ENCODE results near the gene RABL6.
"Not testable (repeated sequence)": the region's sequence is repeated elsewhere in the genome, so short reads cannot be mapped to it uniquely, and the experiment has no call there.

RABL6 gene

DNA sequence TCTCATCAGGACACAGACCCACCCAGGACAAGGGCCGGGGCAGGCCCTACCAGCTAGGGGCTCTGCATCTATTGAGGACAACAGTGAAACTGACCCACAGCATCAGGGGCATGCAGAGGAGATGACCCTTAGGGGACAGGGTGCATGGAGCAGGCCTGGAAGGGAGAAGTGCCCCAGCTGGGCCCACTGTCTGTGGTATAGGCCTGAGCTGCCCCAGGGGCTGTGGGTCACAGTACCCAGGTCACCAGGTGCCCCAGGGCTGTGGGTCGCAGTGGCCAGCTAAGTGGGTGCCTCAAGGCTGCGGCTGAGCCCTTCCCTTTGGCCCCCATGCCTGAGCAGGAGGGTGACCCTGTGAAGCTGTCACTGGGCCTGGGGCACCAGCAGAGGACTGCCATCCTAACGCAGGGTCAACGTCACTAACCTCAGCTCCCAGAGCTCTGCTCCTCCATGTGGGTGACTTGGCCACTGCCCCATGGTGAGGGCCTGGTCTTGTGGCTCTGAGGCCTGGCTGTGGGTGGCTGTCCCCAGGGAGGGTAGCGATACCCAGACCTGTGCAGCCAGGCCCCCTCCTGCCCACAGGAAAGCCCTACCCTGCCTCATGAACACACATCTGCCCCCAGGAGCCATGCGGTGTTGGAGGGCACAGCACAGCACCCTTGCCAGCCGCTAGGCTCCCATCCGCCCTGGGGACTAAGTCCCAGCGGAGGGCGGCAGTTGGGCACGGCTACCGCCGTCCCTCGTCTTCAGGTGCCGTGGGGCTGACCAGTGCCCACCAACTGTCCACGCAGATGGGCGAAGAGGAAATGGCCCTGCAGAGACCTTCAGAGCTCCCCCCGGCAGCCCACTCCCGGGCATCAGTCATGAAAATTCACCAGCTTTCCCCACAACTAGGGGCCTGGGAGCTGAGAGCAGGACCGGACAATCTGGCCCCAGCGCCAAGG, 53.5 kb downstream of the RABL6 start:
- no peak for DNase-seq

DNA sequence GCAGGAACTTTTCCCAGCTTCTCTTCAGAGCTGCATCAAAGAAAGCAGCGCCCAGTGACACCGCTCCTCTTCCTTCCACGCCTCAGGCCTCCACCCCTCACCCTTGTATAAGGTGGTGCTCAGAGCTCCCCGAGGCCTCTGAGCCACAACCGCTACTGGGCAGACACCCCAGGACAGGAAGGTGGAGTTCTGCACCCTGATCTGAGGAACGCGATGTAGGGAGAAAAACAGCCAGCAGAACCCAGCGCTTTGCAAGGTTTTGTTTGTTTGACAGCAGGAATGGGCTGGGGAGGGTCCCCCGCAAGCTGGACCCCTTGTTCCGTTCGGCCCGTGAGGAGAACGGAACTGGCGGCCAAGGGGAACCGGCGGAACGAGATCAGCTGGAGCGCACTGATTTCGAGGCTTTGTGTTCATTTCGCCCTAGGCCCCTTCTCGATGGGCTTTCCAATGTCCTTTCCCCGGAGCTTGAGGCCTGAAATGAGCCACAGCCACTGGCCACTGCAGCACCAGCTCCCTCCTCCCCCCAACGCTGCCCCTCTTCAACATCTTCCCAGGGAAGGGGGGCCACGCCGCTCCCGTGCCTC, 54.2 kb downstream of the RABL6 start:
- no peak for DNase-seq

GRCh38 chr9:136862849-136863622, 55.3 kb downstream of the RABL6 start:
- DNase-seq, result no peak

- DNase-seq, result no peak
Measured at GRCh38 chr9:136863623-136864273, 56.0 kb downstream of the RABL6 start.

GRCh38 chr9:136865041-136865767, 57.5 kb downstream of the RABL6 start:
- no peak for DNase-seq

DNA sequence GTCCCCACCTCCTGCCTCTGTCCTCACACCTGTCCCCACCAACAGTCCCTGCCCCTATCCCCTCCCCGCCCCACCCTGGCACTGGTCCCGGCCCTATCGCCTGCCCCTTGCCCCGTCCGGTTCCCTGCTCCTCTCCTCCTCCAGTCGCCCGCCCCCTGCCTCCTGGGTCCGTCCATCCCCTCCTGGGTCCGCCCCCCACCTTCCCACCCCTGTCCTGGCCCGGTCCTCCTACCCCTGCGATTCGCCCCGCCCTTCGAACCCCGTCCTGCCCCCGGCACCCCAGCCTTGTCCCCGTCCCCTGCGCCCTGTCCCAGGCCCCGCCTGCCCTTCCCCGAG, 58.0 kb downstream of the RABL6 start:
- no peak for DNase-seq

- DNase-seq, result not testable (repeated sequence)
Measured at GRCh38 chr9:136866898-136867421, 59.2 kb downstream of the RABL6 start.

DNA sequence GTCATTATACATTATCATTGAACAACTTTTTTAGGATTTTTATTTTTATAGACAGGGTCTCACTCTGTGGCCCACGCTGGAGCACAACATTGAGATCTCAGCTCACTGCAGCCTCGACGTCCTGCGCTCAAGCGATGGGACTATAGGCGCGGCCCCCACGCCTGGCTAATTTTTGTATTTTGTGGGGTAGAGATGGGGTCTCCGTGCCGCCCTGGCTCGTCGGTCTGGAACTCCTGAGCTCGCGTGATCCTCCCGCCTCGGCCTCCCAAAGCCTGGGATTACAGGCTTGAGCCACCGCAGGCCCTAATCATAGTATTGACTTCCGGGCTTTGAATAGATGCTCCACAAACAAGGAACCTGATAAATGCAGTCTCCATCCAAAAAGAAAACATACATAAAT, 59.7 kb downstream of the RABL6 start:
- no peak for DNase-seq

GRCh38 chr9:136867917-136868316, 60.2 kb downstream of the RABL6 start:
- no peak for DNase-seq

- DNase-seq, result no peak
Measured at GRCh38 chr9:136868644-136869043, 60.9 kb downstream of the RABL6 start.

- not testable (repeated sequence) for DNase-seq
Measured at GRCh38 chr9:136869611-136870010, 61.9 kb downstream of the RABL6 start.

DNA sequence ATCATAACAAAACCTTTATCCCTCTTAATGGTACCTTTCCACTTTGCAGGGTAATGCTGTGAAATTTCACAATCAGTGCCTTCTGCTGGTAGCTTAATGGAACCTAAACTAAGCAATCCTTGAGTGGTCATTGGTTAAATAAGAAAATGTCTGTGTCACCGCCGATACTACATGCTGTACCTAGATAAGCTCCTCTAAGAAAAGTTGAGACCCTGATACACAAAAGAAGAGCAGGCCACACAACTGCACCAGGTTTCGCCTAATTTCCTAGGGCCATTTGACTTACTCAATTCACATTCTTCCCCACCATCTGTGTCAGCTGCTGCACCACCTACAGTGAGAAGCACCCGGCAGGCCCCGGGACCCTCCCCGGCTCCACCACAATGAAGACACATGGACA, 67.4 kb downstream of the RABL6 start:
- DNase-seq, result peak; percentile 35

DNA sequence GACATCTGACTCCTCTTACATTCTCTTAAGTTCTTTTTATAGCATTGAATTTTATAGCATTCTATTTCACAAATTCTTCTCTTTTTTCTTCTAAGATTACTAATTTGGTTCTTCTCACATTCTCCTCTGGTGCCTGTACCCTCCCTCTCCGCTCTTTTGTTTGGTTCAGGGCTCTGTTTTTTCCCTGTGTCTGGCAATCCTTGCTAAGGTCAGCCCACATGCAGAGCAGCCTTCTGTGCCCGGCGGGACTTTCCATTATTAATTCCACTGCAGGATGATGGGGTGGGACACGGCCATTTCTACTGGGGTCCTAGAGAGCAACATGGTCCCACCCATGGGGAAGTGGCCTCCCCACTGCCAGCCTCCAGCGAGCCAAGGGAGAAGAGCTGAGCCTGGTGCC, 68.7 kb downstream of the RABL6 start:
- DNase-seq, result no peak

- DNase-seq, result no peak
Measured at GRCh38 chr9:136880651-136881050, 72.9 kb downstream of the RABL6 start.

GRCh38 chr9:136881691-136882108, 74.0 kb downstream of the RABL6 start:
- no peak for DNase-seq

GRCh38 chr9:136882109-136882946, 74.6 kb downstream of the RABL6 start:
- no peak for DNase-seq

- not testable (repeated sequence) for DNase-seq
Measured at GRCh38 chr9:136882947-136883283, 75.2 kb downstream of the RABL6 start.

DNA sequence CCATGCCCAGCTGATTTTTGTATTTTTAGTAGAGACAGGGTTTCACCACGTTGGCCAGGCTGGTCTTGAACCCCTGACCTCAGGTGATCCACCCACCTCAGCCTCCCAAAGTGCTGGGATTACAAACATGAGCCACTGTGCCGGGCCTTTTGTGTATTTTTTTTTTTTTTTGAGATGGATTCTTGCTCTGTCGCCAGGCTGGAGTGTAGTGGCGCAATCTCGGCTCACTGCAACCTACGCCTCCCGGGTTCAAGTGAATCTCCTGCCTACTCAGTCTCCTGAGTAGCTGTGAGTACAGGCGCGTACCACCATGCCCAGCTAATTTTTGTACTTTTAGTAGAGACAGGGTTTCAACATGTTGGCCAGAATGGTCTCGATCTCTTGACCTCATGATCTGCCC, 75.9 kb downstream of the RABL6 start:
- DNase-seq, result not testable (repeated sequence)

DNA sequence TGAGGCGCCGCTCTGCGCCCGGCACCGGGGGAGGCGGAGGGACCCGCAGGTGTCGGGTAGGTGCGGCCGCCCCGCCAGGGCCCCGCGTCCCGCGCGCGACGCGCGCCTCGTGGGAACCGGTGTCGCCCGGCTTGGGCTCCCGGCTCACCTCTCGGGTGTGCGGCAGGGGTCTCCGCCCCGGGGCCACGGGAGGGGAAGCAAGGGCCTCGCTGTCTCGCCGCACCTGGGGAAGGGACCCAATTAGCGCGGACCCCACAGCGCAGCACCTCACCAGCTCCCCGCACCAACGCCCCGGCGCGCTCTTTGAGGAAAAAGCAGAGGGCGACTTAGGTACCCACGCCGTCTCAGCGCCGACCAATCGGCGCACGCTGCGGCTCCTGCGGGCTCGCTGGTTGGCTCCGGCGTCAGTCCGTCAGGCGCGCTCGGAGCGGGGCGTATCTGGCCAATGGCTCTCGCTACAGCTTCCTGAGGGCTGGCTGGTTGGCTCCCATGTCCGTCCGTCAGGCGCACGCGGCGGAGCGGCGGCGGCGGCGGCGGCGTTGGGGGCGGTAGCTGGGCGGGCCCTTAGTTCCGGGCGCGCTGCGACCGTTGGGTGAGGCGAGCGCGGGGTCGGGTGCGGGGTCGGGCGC, 78.3 kb downstream of the RABL6 start, which contains the start of gene TRAF2:
TSS of gene TRAF2 (plus strand) at position 567 of the 629 bp plus-strand sequence. CDS start 12,225 bp downstream, outside the sequence.
- DNase-seq, result peak; percentile 85

All from DMS 273 treated with DMSO at 0.1 percent for 48 hours (cell line).